Measurements from ENCODE around the gene SCN3B. TPM values are rescaled to one million over a fixed set of nuclear protein-coding genes. Genes with fewer than 3 reads are reported as not detected.

SCN3B gene
- total RNA-seq, 1 experiment from 2014 or later = 0.77 TPM

GRCh38 chr11:123593570-123593969 is 60.9 kb downstream of the SCN3B start:
- no peak overlapping the region for H3K56ac ChIP-seq (ENCODE audit: insufficient read length, low read depth, low read length)
- H3K18ac ChIP-seq (ENCODE audit: insufficient read length, low read depth, low read length) = no peak overlapping the region
- no peaks in the 10 kb centered on the region for H3K23me2 ChIP-seq (ENCODE audit: insufficient read length, low read depth, low read length, poor library complexity, severe bottlenecking)
- Mint-ChIP-seq H3K4me3 (no peak overlapping the region), H3K27ac (no peak overlapping the region), H3K4me1 (peaks cover 9 to 10% of the 10 kb centered on the region in 2 experiments), H3K27me3 (ENCODE audit: low read depth) (no peaks in the 10 kb centered on the region), H3K9me3 (no peaks in the 10 kb centered on the region), H3K36me3 (ENCODE audit: insufficient read depth in 1 of 3, low read depth in 3 of 3) (peaks cover 3 to 21% (median 19%) of the 10 kb centered on the region in 3 experiments; a peak in 6 of 7 replicates)
- no peak overlapping the region for H3K23ac ChIP-seq (ENCODE audit: insufficient read length, low read depth, low read length)
- H3K79me1 ChIP-seq (ENCODE audit: insufficient read depth, low read depth, low read length, poor library complexity, severe bottlenecking) = no peaks in the 10 kb centered on the region
- no peak overlapping the region for H3K27ac ChIP-seq (ENCODE audit: insufficient read length, low read depth, low read length)
- no peaks in the 10 kb centered on the region for H3K79me2 ChIP-seq (ENCODE audit: insufficient read depth, low read length)
- H3K4ac ChIP-seq (ENCODE audit: low read depth, low read length) = no peak overlapping the region
- TF ChIP-seq CTCF (conservative IDR thresholded peaks at IDR 0.05) = no peak
- no peak overlapping the region for H2BK20ac ChIP-seq (ENCODE audit: low read depth, low read length, poor library complexity, severe bottlenecking)
- no peak overlapping the region for H2BK12ac ChIP-seq (ENCODE audit: insufficient read length, low read depth, low read length)
- no peak overlapping the region for H4K8ac ChIP-seq (replicated peaks; ENCODE audit: insufficient read length, low read depth, low read length)
- no peaks in the 10 kb centered on the region for H3K4me1 ChIP-seq (ENCODE audit: insufficient read depth, low read length)
- H4K91ac ChIP-seq (ENCODE audit: insufficient read length, low read depth, low read length) = no peak overlapping the region
- H3K14ac ChIP-seq (ENCODE audit: insufficient read depth, low read length) = no peak overlapping the region
- WGBS (ENCODE audit: extremely low coverage, insufficient read length, low lambda C conversion rate) = no CpG with 5 or more reads among the region's 6 CpGs
- no peak overlapping the region for H3K4me2 ChIP-seq (ENCODE audit: insufficient read depth, insufficient read length, low read length)
- H2AFZ ChIP-seq (ENCODE audit: low read length) = no peak overlapping the region
- H2BK120ac ChIP-seq (ENCODE audit: low read depth, low read length, poor library complexity, severe bottlenecking) = no peak overlapping the region
- H3K9ac ChIP-seq (ENCODE audit: extremely low read depth, insufficient read length, low read length) = no peak overlapping the region
- no peak overlapping the region for H3T11ph ChIP-seq (ENCODE audit: low read length)
- H4K20me1 ChIP-seq (ENCODE audit: control insufficient read depth, insufficient read depth, insufficient read length) = peaks cover 2% of the 10 kb centered on the region
- no peaks in the 10 kb centered on the region for H3K27me3 ChIP-seq (ENCODE audit: insufficient read depth, low read length)
- H3K9me3 ChIP-seq (ENCODE audit: control insufficient read depth, low read depth, low read length) = no peaks in the 10 kb centered on the region
- H2AK5ac ChIP-seq (ENCODE audit: insufficient read length, low read length) = no peak overlapping the region
- no peak overlapping the region for H2BK5ac ChIP-seq (ENCODE audit: insufficient read length, low read length)
- no peak for DNase-seq
- H4K5ac ChIP-seq (ENCODE audit: insufficient read length, low read depth, low read length) = no peak overlapping the region
- H2BK15ac ChIP-seq (ENCODE audit: low read depth, low read length) = no peak overlapping the region

All from H9 (cell line).